Ascending aorta (tissue), 2 donors: ENCODE measurements around the gene NTSR2. TPM values are rescaled to one million over a fixed set of nuclear protein-coding genes. Genes with fewer than 3 reads are reported as not detected.

ENCODE experiments used
- DNase-seq, 2 donors: peaks; one replicate each; pipeline ENCODE4 v3.0.0-alpha.2; 2019; ENCODE audit warnings: low spot score in 2 of 2
- H3K27ac ChIP-seq, 2 donors: fragments of 200-600 bp; sonication (generic); one replicate each; pipeline ENCODE4 v1.5.1; 2016 to 2017; ENCODE audit warnings: mild to moderate bottlenecking in 1 of 2
- H3K27me3 ChIP-seq: fragments of 200-600 bp; sonication (generic); one replicate; pipeline ENCODE4 v1.5.1; 2017
- H3K36me3 ChIP-seq, 2 donors: fragments of 200-600 bp; sonication (generic); one replicate each; pipeline ENCODE4 v1.5.1; 2016
- H3K4me1 ChIP-seq, 2 donors: fragments of 200-600 bp; sonication (generic); one replicate each; pipeline ENCODE4 v1.5.1; 2016 to 2017; ENCODE audit warnings: mild to moderate bottlenecking in 1 of 2
- H3K4me3 ChIP-seq, 2 donors: fragments of 200-600 bp; sonication (generic); one replicate each; pipeline ENCODE4 v1.5.1; 2016 to 2017; ENCODE audit warnings: mild to moderate bottlenecking in 1 of 2
- H3K9me3 ChIP-seq, 2 donors: fragments of 200-600 bp; sonication (generic); one replicate each; pipeline ENCODE4 v1.5.1; 2016
- intact Hi-C: fragments of 100-400 bp; cut with DNase I; formaldehyde crosslinking; loops from one replicate; pipeline ENCODE4 v1.15.1; 2023
- total RNA-seq: library from RNA; depleted of rRNA; stranded (reverse); fragments of >200 nt; gene quantifications from one replicate; pipeline ENCODE4 v1.1.0, GENCODE V29; 2016
- TF ChIP-seq, protein P1 (sequence below), 3 experiments: fragments of 200-600 bp in 2 of 3; fragments of 450-650 bp in 1 of 3; sonication (generic) in 2 of 3; IDR thresholded peaks; one replicate each; pipeline ENCODE4 v1.5.1; 2016 to 2019; ENCODE audit warnings: antibody characterized with exemption in 3 of 3, mild to moderate bottlenecking in 1 of 3, moderate library complexity in 1 of 3

NTSR2 gene
- total RNA-seq, 1 donor from 2014 or later: not detected

DNA sequence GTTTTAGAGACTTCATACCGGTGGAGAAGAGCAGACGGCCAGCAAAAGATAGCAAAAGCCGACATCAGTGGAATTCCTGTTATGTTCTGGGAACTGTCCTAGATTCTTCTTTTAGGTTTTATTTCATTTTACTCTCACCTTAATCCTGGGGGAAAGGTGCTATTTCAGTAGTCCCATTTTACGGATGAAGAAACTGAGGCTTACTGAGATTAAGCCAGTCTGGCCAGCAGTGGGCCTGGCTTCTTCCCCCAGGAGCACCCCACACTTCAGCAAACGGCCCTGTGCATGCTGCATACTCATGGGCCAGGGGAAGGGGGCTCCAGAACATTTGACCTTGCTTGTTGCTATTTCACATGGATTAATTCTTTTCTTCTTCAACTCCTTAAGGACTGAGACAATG lies 56.7 kb downstream of the NTSR2 start:
- no peak for DNase-seq
- Histone ChIP-seq H3K36me3 (no peaks in the 10 kb centered on the region), H3K4me3 (no peak overlapping the region), H3K4me1 (no peaks in the 10 kb centered on the region), H3K9me3 (no peaks in the 10 kb centered on the region), H3K27me3 (no peaks in the 10 kb centered on the region), H3K27ac (no peak overlapping the region)
- intact Hi-C loops: no loop called here
- TF ChIP-seq, protein P1, sequence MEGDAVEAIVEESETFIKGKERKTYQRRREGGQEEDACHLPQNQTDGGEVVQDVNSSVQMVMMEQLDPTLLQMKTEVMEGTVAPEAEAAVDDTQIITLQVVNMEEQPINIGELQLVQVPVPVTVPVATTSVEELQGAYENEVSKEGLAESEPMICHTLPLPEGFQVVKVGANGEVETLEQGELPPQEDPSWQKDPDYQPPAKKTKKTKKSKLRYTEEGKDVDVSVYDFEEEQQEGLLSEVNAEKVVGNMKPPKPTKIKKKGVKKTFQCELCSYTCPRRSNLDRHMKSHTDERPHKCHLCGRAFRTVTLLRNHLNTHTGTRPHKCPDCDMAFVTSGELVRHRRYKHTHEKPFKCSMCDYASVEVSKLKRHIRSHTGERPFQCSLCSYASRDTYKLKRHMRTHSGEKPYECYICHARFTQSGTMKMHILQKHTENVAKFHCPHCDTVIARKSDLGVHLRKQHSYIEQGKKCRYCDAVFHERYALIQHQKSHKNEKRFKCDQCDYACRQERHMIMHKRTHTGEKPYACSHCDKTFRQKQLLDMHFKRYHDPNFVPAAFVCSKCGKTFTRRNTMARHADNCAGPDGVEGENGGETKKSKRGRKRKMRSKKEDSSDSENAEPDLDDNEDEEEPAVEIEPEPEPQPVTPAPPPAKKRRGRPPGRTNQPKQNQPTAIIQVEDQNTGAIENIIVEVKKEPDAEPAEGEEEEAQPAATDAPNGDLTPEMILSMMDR (IDR thresholded peaks at IDR 0.05): no peak

DNA sequence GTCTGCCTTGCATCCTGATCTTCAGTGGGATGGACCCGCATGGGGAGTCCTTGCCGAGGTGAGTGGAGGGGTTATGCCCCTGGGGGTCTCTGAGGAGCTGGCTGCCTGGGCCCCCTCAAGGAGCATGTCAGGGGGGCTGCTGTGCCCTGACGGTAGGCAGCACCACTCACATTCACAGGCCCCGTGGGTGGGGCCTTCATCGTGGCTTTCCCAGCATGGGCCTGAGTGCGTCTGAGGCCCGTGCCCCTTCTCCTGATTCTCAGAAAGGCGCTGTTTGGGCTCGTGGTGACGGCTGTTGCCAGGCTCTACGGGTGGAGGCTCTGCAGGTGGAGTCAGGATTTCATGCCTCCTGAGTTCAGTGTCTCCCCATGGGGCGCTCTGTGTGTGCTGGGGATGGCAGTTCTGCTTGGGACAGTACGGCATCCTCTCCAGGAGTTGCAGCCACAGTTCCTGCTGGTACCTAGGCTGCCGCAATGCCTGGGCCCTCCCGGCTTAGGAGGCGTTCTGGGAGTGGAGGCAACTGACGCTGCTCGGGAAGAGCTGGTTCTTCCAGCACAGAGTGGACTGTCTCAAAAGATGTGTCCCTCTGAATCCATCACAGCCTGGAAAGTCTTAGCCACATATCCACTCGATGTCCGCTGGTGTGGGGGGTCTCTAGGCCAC lies 57.3 kb downstream of the NTSR2 start:
- Histone ChIP-seq H3K4me1 (no peaks in the 10 kb centered on the region), H3K36me3 (no peaks in the 10 kb centered on the region), H3K27me3 (no peaks in the 10 kb centered on the region), H3K9me3 (no peaks in the 10 kb centered on the region), H3K27ac (no peak overlapping the region), H3K4me3 (no peak overlapping the region)
- TF ChIP-seq, protein P1 (IDR thresholded peaks at IDR 0.05): no peak
- DNase-seq: no peak
- intact Hi-C loops: no loop called here

DNA sequence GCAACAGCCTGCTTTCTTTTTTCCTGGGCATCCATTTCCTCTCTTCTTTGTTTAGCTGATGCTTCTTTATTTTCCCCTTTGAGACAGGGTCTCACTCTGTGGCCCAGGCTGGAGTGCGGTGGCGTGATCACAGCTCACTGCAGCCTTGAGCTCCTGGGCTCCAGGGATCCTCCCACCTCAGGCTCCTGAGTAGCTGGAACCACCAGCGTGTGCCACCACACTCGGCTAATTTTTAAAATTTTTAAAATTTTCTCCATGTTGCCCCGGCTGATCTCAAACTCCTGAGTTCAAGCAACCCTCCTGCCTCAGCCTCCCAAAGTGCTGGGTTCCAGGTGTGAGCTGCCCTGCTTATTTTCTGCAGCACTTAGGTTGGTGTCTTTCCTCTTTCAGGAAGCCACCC lies 58.7 kb downstream of the NTSR2 start:
- Histone ChIP-seq H3K4me3 (no peak overlapping the region), H3K4me1 (no peaks in the 10 kb centered on the region), H3K9me3 (no peaks in the 10 kb centered on the region), H3K27ac (no peak overlapping the region), H3K27me3 (no peaks in the 10 kb centered on the region), H3K36me3 (no peaks in the 10 kb centered on the region)
- TF ChIP-seq, protein P1 (IDR thresholded peaks at IDR 0.05): no peak
- DNase-seq: no peak
- intact Hi-C loops: no loop called here

DNA sequence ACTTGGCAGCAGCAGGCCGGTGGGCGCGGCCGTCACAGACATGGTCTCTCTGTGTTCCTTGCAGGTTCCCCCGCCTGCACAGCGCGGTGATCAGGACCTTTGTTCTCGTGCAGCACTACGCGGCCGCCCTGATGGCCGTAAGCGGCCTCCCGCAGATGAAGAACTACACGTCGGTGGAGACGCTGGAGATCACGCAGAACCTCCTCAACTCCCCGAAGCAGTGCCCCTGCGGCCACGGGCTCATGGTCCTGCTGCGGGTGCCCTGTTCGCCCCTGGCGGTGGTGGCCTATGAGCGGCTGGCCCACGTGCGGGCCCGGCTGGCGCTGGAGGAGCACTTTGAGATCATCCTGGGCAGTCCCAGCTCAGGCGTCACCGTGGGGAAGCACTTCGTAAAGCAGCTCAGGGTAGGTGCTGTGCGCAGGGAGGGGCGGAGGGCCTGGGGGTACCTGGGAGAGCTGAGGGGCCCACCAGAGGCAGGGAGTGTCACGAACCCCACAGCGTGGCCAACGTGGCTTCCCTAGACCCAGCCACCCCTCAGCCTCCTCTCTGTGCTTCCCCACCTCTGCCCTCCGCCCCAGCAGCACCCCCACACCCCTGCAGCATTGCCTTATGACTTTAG lies 59.3 kb downstream of the NTSR2 start:
- TF ChIP-seq, protein P1 (IDR thresholded peaks at IDR 0.05): no peak
- no peaks in the 10 kb centered on the region for H3K27me3 ChIP-seq
- no peak overlapping the region for H3K27ac ChIP-seq
- H3K36me3 ChIP-seq: no peaks in the 10 kb centered on the region
- no peaks in the 10 kb centered on the region for H3K9me3 ChIP-seq
- intact Hi-C loops: no loop called here
- no peaks in the 10 kb centered on the region for H3K4me1 ChIP-seq
- no peak for DNase-seq
- H3K4me3 ChIP-seq: no peak overlapping the region

Other genes with a start within 250 kb of the NTSR2 start
- 1.9 TPM for gene E2F6, start 204.0 kb downstream of the NTSR2 start, total RNA-seq
- gene GREB1, start 136.2 kb downstream of the NTSR2 start, total RNA-seq: 5.9 TPM
- 13.8 TPM for gene LPIN1, start 76.4 kb upstream of the NTSR2 start, total RNA-seq